DND-41 (cell line): ENCODE data around the gene SYCE3.

Experiments
- ATAC-seq: fragments of 200-7000 bp; cut with Tn5 transposase; 3 replicates; pipeline ENCODE4 v1.9.1; 2021; ENCODE audit warnings: low read depth; ENCODE audit not compliant: insufficient read depth
- DNase-seq: peaks from one replicate; pipeline ENCODE4 v3.0.0-alpha.2; 2020
- H2AFZ ChIP-seq: 2 replicates; pipeline ENCODE4 v1.6.0; 2012; ENCODE audit warnings: low read depth, low read length
- H3K27ac ChIP-seq: 2 replicates; pipeline ENCODE4 v1.5.1; 2012; ENCODE audit warnings: low read length, inconsistent platforms
- H3K27me3 ChIP-seq: fragments of 200-600 bp; sonication (generic); 2 replicates; pipeline ENCODE4 v1.6.0; 2012; ENCODE audit warnings: low read length, mild to moderate bottlenecking, inconsistent platforms; ENCODE audit not compliant: insufficient read depth, poor library complexity
- H3K36me3 ChIP-seq: 2 replicates; pipeline ENCODE4 v1.5.1; 2012; ENCODE audit warnings: low read length, inconsistent platforms; ENCODE audit not compliant: insufficient read depth
- H3K4me1 ChIP-seq: 2 replicates; pipeline ENCODE4 v1.5.1; 2012; ENCODE audit warnings: mild to moderate bottlenecking, low read length; ENCODE audit not compliant: insufficient read depth
- H3K4me2 ChIP-seq: 2 replicates; pipeline ENCODE4 v1.6.0; 2012; ENCODE audit warnings: mild to moderate bottlenecking, moderate library complexity, low read length, inconsistent platforms; ENCODE audit not compliant: insufficient read depth
- H3K4me3 ChIP-seq, 2 experiments: fragments of 200-600 bp in 1 of 2; shearing (Covaris generic) in 1 of 2; 2 replicates each; pipeline ENCODE4 v1.5.1; 2012 to 2016; ENCODE audit warnings: inconsistent platforms in 2 of 2, low read length in 2 of 2, mild to moderate bottlenecking in 2 of 2, low read depth in 1 of 2, moderate library complexity in 1 of 2
- H3K79me2 ChIP-seq: 2 replicates; pipeline ENCODE4 v1.6.0; 2012; ENCODE audit warnings: low read length, inconsistent platforms; ENCODE audit not compliant: insufficient read depth
- H3K9ac ChIP-seq: 2 replicates; pipeline ENCODE4 v1.6.0; 2012; ENCODE audit warnings: low read depth, mild to moderate bottlenecking, inconsistent platforms, low read length, moderate library complexity
- H3K9me3 ChIP-seq: 2 replicates; pipeline ENCODE4 v1.5.1; 2012; ENCODE audit warnings: low read length, moderate library complexity, mild to moderate bottlenecking, inconsistent platforms; ENCODE audit not compliant: insufficient read depth, severe bottlenecking
- H4K20me1 ChIP-seq: 2 replicates; pipeline ENCODE4 v1.6.0; 2012; ENCODE audit warnings: low read length; ENCODE audit not compliant: insufficient read depth
- EZH2 ChIP-seq: IDR thresholded peaks from 3 replicates; pipeline ENCODE4 v1.6.1; 2012; ENCODE audit warnings: borderline replicate concordance, low read depth, mild to moderate bottlenecking, moderate library complexity, low read length, inconsistent platforms; ENCODE audit not compliant: severe bottlenecking
- TF ChIP-seq, protein P1 (sequence below): IDR thresholded peaks from 2 replicates; pipeline ENCODE4 v1.5.1; 2012; ENCODE audit warnings: borderline replicate concordance, low read length, moderate library complexity, mild to moderate bottlenecking; ENCODE audit not compliant: poor library complexity, severe bottlenecking; ENCODE audit errors: extremely low read depth

Gene SYCE3

GRCh38 chr22:50597097-50597496 is 34.4 kb upstream of the SYCE3 start:
- Histone ChIP-seq H2AFZ (no peak overlapping the region), H3K36me3 (no peaks in the 10 kb centered on the region), H3K4me3 (no peak overlapping the region), H3K27ac (no peak overlapping the region), H3K9ac (no peak overlapping the region), H3K27me3 (no peaks in the 10 kb centered on the region), H3K4me2 (no peak overlapping the region), H3K4me1 (no peaks in the 10 kb centered on the region), H3K79me2 (no peaks in the 10 kb centered on the region), H4K20me1 (no peaks in the 10 kb centered on the region; the same call in 1 of the 2 replicates), H3K9me3 (no peaks in the 10 kb centered on the region)
- no peak for ATAC-seq
- no peak for DNase-seq
- TF ChIP-seq, protein P1, sequence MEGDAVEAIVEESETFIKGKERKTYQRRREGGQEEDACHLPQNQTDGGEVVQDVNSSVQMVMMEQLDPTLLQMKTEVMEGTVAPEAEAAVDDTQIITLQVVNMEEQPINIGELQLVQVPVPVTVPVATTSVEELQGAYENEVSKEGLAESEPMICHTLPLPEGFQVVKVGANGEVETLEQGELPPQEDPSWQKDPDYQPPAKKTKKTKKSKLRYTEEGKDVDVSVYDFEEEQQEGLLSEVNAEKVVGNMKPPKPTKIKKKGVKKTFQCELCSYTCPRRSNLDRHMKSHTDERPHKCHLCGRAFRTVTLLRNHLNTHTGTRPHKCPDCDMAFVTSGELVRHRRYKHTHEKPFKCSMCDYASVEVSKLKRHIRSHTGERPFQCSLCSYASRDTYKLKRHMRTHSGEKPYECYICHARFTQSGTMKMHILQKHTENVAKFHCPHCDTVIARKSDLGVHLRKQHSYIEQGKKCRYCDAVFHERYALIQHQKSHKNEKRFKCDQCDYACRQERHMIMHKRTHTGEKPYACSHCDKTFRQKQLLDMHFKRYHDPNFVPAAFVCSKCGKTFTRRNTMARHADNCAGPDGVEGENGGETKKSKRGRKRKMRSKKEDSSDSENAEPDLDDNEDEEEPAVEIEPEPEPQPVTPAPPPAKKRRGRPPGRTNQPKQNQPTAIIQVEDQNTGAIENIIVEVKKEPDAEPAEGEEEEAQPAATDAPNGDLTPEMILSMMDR: no peak
- TF ChIP-seq EZH2: no peak

- Histone ChIP-seq H3K9me3 (no peaks in the 10 kb centered on the region), H3K27ac (no peak overlapping the region), H3K4me1 (no peaks in the 10 kb centered on the region), H3K4me3 (no peak overlapping the region), H3K9ac (no peak overlapping the region), H3K36me3 (no peaks in the 10 kb centered on the region), H2AFZ (no peak overlapping the region), H3K4me2 (no peak overlapping the region), H3K27me3 (no peaks in the 10 kb centered on the region), H4K20me1 (no peaks in the 10 kb centered on the region), H3K79me2 (no peaks in the 10 kb centered on the region)
- ATAC-seq (no peak), DNase-seq (no peak)
- no peak for TF ChIP-seq EZH2
- TF ChIP-seq, protein P1: no peak
These were observed 32.5 kb upstream of the SYCE3 start for GRCh38 chr22:50595189-50595588.

DNA sequence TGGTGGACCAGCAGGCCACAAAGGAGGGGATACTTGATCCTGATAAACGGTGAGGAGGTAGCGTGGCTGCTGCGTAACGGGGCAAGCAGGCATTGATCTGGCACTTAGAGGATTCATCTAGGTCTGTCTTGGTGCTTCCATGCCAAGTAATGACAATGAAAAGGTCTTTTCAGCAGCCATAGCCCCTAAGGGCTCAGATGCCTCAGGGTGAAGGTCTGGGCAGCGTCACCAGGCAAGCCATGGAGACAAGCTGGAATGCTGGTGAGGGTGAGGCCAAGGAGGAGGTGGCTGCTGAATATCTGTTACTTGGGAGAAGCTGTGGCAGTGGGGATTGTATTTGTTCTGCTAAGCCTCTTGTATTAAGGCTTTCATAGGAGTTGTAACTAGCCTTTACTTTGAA is 24.7 kb upstream of the SYCE3 start:
- DNase-seq: no peak
- Histone ChIP-seq H3K9ac (no peak overlapping the region), H4K20me1 (0 out of 2 replicates have a peak, but pooled peaks cover 4% of the 10 kb centered on the region), H3K4me2 (no peak overlapping the region), H3K79me2 (peaks cover 9% of the 10 kb centered on the region), H3K36me3 (no peaks in the 10 kb centered on the region; the same call in 1 of the 2 replicates), H3K4me3 (no peak overlapping the region), H3K27me3 (no peaks in the 10 kb centered on the region), H3K27ac (no peak overlapping the region), H2AFZ (no peak overlapping the region), H3K4me1 (peaks cover 8% of the 10 kb centered on the region), H3K9me3 (no peaks in the 10 kb centered on the region)
- TF ChIP-seq EZH2: no peak
- TF ChIP-seq, protein P1: no peak
- no peak for ATAC-seq

DNA sequence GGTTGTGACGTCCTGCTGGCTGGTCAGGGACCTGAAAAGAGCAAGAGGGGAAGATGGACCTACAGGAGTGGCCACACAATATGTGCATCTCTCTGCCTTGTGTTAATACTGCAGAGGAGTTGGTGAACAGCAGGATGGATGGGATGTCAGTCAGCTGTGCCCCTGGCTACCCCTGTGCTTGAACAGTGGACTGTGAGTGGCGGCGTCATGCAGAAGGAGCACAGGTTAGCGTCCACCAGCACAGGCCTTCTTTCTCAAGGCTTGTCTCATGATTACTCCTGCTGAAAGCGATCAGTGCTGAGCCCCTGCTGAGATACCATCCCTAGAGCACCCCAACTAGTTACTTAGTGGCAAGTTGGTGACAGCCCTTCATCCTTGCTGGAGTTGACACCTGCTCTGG is 23.7 kb upstream of the SYCE3 start:
- Histone ChIP-seq H3K4me2 (no peak overlapping the region), H3K9ac (no peak overlapping the region), H4K20me1 (0 out of 2 replicates have a peak, but pooled peaks cover 6% of the 10 kb centered on the region), H3K27me3 (no peaks in the 10 kb centered on the region), H2AFZ (no peak overlapping the region), H3K4me1 (peaks cover 15% of the 10 kb centered on the region), H3K4me3 (no peak overlapping the region), H3K27ac (no peak overlapping the region), H3K9me3 (no peaks in the 10 kb centered on the region), H3K36me3 (peaks cover 6% of the 10 kb centered on the region), H3K79me2 (peaks cover 19% of the 10 kb centered on the region)
- no peak for ATAC-seq
- no peak for TF ChIP-seq EZH2
- TF ChIP-seq, protein P1: no peak
- DNase-seq: no peak
